ENCODE data around the gene MYO3B.
"Not testable (repeated sequence)": the region's sequence is repeated elsewhere in the genome, so short reads cannot be mapped to it uniquely, and the experiment has no call there.

Gene MYO3B

DNA sequence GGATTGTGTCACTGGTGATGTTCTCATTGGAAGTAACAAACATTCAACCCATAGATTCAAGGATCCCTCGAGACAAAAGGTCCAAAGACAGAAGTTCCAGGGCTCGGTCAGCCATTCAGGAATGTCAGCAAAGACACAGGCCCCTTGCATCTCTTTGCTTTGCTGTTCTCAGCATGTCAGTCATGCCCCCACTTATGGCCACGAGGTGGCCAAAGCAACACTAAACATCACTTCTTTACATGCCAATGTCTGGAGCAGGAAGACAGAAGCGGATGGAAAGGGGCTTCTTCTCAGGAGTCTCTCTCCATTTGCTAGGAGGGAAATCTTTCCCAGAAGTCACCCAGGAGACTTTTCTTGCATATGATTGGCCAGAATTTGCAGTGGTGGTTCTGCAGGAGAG is 345.6 kb downstream of the MYO3B start:
- no peak for DNase-seq

DNA sequence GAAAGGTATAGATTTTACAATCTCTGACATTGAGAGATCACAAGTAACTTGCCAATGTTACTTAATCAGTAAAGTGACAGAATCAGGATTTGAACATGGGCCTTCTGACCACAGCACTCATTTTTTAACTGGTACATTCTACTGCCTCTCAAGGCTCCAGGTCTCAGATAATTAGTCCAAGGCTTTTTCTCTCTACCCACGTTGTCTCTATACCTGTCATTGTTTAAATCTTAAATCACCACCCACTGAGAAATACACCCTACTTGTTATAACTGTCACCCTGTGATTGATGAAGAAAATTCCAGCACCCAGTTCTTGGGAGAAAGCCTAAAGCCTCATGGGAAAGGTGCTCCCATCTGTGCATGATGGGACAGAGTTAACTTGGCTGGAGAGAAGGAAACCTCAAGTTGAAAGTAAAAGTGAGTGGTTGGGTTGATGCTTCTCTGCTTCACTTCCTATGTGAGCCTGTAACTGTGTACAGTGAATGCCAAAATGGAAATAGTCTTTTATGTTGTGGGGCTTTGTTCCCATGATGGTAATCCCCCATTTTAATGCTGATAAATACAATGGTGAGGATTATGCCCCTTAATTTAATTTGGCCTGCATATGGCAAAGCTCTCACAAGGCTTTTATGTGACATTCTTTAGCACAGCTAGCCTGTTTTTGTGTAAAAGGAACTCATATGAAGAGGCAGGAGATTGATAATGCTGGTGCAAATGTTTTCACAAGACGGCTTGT is 347.1 kb downstream of the MYO3B start:
- DNase-seq, result no peak

- no peak for DNase-seq
Measured at GRCh38 chr2:170525566-170525900, 347.6 kb downstream of the MYO3B start.

DNA sequence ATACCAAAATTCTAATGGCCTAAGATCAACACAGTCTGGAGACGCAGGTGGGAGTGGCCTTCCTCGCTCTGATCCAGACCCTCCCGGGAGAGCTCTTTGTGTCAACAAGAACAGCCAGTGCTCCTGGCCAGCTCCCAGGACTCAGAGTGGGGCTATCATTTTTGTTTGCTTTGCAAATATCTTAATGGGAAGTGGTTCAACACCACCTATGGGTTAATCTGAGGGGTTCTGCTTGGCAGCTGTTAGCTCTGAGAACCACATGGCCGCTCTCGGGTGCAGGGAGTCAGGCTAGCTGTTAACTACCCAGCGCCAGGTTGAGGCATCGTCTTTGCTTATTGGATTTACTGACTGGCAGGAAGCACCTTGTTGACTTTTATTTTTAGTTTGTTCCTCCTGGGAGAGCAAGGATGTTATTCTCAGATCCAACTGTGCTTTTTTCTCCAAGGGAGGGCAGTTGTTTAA is 352.4 kb downstream of the MYO3B start:
- DNase-seq, result peak; percentile 86

DNA sequence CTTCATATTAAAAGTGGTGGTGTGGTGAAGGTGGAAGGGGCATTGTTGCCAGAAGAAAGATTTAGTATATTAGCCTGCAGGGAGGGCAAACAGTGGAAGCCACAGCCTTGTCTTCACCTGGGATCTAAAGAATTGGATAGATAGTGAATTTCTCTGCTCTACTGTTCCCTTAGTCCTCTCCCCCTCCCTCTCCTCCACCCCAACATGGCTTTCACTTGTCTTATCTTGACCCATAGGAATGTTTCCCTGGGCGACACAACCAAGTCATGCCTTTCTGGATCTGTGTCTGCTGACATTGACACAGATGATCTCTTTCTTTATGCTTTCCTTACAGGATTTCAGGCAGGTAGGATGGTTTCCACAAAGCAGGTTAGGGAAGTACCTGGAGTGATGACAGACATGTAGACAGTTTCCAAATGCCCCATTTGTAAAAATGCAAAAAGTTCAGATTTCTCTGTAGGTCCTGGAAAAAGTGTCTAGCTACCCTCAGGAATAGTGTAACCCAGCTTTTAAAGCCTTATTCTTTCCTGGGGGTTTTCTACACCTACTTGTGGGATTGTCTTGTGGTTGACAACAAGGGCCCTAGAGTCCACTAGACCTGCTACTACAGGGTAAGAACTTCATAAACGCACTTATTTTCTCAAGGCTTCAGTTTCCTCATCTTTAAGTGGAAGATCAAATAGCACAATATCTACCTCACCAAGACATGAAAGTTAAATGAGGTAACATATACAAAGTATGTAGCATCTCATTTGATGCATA is 353.0 kb downstream of the MYO3B start:
- no peak for DNase-seq

GRCh38 chr2:170531876-170532275 is 353.9 kb downstream of the MYO3B start:
- DNase-seq, result no peak

- no peak for DNase-seq
Measured at GRCh38 chr2:170533156-170533555, 355.2 kb downstream of the MYO3B start.

DNA sequence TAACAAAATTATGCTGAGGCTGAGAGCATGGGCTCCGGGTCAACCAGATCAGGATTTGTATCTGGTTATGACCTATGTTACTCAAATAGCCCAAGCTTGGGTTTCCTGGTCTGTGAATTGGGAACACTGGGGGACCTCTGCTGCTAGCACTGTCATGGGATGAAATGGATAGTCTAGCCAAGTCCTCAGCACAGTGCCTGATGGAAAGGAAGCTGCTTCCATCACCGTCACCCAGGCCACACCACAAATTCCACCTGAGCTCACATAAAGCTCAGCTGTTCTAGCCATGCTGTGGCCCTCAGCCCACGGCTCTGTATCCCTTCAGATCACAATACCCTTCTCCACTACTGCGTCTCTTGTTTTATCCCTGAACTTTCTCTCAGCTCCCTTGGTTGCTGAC is 357.6 kb downstream of the MYO3B start:
- DNase-seq, result no peak

GRCh38 chr2:170544817-170545216 is 366.9 kb downstream of the MYO3B start:
- DNase-seq, result no peak

- DNase-seq, result no peak
Measured at GRCh38 chr2:170548304-170548703, 370.4 kb downstream of the MYO3B start.

GRCh38 chr2:170550501-170550900 is 372.6 kb downstream of the MYO3B start:
- no peak for DNase-seq

- not testable (repeated sequence) for DNase-seq
Measured at GRCh38 chr2:170551899-170552298, 374.0 kb downstream of the MYO3B start.

DNA sequence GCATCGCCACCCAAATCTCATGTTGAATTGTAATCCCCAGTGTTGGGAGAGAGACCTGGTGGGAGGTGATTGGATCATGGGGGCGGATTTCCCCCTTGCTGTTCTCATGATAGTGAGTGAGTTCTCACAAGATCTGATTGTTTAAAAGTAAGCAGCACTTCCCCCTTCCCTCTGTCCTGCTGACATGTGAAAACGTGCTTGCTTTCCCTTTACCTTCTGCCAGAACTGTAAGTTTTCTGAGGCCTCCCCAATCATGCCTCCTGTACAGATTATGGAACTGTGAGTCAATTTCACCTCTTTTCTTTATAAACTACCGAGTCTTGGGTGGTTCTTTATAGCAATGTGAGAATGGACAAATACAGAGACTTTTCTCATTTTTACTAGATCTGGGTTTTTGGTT is 375.8 kb downstream of the MYO3B start:
- no peak for DNase-seq

- DNase-seq, result no peak
Measured at GRCh38 chr2:170554278-170554955, 376.5 kb downstream of the MYO3B start.

- no peak for DNase-seq
Measured at GRCh38 chr2:170562928-170563327, 385.0 kb downstream of the MYO3B start.

GRCh38 chr2:170563401-170563800 is 385.5 kb downstream of the MYO3B start:
- DNase-seq, result no peak

GRCh38 chr2:170566138-170566537 is 388.2 kb downstream of the MYO3B start:
- DNase-seq, result no peak

- DNase-seq, result no peak
Measured at GRCh38 chr2:170567429-170567828, 389.5 kb downstream of the MYO3B start.

- DNase-seq, result no peak
Measured at GRCh38 chr2:170568511-170568910, 390.6 kb downstream of the MYO3B start.

DNA sequence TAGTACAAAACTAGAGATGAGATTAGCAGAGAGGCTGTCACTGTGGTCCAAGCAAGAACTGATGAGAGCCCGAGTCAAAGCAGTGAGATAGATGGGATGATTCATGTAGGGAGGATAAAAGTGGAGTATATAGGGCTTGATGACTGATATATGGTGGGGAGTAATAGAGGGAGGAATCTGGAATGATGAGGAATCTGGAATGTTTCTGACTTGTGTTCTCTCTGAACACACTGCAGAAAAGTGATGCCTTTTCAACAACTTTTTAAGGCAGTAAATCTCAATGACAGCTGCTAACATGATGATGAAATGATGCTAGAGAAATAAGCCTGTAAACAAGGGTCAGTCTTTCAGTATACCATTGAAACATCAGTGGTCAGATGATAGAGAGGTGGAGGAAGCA is 393.7 kb downstream of the MYO3B start:
- no peak for DNase-seq

- no peak for DNase-seq
Measured at GRCh38 chr2:170573671-170574070, 395.7 kb downstream of the MYO3B start.

- DNase-seq, result no peak
Measured at GRCh38 chr2:170576296-170576695, 398.3 kb downstream of the MYO3B start.

DNA sequence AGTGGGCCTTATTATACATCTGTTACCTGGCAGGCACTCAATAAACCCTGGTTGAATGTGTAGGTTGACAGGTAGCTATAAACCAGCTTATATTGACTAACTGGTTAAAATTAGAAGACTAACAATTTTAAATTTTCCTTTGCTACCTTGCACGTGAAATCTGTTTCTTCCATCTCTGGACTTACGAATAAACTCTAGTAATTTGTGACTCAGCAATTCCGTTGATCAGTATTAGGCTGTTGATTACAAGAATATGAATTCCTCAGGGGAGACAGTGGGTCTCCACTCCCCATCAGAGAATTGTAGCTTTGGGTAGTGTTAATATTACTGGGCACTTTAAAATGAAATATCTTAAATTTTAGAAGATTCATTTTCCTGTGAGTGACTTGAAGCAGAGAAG is 399.4 kb downstream of the MYO3B start:
- no peak for DNase-seq

DNA sequence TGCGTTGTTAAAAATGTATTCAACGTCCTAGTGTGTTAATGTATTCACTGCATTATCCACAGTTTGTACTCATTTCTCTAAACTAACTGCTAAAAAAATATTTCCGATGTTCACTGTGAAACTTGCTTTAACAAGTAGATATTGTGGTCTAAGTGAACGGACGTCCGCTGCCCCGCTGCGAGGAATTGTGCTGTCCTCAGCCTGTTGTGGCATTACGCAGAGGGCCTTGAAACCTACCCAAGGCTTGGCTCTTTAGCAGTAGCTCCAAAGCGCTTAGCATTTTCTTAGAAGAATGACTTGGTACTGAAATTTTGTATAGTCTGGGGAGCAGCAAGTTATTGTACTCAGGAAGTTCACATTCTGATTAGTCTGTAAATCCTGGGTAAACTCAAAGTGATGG is 400.7 kb downstream of the MYO3B start:
- no peak for DNase-seq

Data from NCI-H774 (cell line).